Fibroblast of the aortic adventitia (primary cell): ENCODE results near the gene COX10. TPM values are rescaled to one million over a fixed set of nuclear protein-coding genes. Genes with fewer than 3 reads are reported as not detected.
"Not testable (repeated sequence)": the region's sequence is repeated elsewhere in the genome, so short reads cannot be mapped to it uniquely, and the experiment has no call there.

ENCODE experiments used
- DNase-seq: peaks from one replicate; pipeline ENCODE4 v3.0.0-alpha.2; 2010; ENCODE audit warnings: low read depth
- H3K4me3 ChIP-seq: 2 replicates; pipeline ENCODE4 v1.5.1; 2011; ENCODE audit warnings: low read depth, mild to moderate bottlenecking, control low read depth, low read length, moderate library complexity
- total RNA-seq: library from RNA; depleted of rRNA; stranded (reverse); fragments of >200 nt; gene quantifications from 2 replicates; pipeline ENCODE4 v1.2.3, GENCODE V29; 2012; ENCODE audit warnings: low replicate concordance
- TF ChIP-seq, protein P1 (sequence below): IDR thresholded peaks from 2 replicates; pipeline ENCODE4 v1.5.1; 2011; ENCODE audit warnings: mild to moderate bottlenecking, low read length, control low read depth, inconsistent platforms; ENCODE audit not compliant: insufficient read depth

The COX10 gene
- total RNA-seq, 1 donor: 19.2 TPM

DNA sequence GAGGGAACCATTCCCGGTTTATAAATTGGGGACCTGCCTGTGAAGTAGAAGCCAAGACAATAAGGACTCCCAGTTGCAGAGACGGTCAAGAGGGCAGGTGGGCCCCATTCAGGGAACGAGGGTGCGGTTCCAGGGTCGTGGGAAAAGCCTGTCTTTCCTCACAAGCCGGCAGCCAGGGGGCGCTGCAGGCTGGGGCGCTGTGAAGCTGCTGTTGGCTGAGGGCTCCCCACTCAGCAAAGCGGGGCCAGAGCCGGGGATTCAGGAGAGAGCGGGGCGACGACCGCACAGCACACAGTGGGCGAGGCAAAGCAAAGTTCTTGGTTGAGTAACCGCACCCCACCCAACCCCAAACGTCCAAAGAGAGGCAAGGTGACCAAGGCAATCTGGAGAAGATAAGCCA lies 142.5 kb downstream of the COX10 start:
- H3K4me3 ChIP-seq: no peak overlapping the region
- DNase-seq: no peak
- TF ChIP-seq, protein P1, sequence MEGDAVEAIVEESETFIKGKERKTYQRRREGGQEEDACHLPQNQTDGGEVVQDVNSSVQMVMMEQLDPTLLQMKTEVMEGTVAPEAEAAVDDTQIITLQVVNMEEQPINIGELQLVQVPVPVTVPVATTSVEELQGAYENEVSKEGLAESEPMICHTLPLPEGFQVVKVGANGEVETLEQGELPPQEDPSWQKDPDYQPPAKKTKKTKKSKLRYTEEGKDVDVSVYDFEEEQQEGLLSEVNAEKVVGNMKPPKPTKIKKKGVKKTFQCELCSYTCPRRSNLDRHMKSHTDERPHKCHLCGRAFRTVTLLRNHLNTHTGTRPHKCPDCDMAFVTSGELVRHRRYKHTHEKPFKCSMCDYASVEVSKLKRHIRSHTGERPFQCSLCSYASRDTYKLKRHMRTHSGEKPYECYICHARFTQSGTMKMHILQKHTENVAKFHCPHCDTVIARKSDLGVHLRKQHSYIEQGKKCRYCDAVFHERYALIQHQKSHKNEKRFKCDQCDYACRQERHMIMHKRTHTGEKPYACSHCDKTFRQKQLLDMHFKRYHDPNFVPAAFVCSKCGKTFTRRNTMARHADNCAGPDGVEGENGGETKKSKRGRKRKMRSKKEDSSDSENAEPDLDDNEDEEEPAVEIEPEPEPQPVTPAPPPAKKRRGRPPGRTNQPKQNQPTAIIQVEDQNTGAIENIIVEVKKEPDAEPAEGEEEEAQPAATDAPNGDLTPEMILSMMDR: peak; percentile 45

DNA sequence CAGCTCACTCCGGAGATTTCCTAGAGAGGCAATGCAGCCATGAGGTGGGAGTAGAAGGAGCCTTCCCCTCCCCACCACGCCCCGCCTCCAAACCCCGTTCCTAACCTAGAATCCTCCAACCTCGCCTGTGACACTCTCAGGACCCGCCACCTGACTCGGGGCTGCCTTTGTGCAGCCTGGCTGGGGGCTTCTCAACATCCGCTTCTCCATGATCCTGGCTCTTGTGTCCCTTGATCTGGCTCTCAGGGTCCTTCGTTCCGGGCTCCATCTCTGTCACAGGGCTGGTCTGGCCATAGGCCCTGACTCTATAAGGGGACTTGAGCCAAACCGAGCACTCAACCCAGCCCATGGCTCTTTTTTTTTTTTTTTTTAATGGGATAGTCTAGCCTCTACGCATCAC lies 143.1 kb downstream of the COX10 start:
- no peak for DNase-seq
- H3K4me3 ChIP-seq: no peak overlapping the region
- TF ChIP-seq, protein P1: no peak

DNA sequence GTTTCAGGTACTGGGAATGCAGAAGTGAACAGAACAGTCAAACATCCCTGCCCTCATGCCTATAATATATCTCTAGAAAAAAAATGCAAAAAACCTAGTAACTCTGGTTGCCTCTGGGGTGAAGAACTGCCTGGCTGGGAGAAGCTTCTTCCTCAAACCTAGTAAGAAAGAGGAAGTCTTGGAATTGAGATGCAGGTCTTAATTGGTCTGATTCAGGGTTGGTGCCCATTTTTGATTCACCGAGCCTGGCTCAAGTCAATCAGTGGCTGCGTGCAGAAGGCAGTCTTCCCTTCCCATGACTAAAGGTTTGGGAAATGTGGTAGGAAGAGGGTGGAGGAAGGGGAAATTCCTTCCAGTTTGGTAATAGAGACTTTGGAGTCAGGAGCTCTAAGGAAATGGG lies 145.0 kb downstream of the COX10 start:
- peak; percentile 15 for DNase-seq
- TF ChIP-seq, protein P1: no peak

DNA sequence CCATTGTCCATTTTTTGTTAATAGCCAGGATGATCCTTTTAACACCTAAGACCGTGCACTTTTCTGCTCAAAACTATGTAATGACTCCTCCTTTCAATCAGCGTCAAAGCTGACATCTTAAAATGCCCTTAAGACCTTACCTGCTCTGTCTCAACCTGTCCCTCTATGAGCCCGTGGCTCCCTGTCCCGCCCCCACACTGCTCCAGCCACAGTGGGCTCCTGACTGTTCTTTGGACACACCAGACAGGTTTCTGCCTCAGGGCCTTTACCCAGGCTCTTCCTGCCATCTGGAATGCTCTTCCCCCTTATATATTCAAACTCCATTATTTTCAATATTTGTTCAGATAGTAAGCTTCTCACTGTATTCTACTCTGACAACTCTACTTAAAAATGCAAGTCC lies 153.3 kb downstream of the COX10 start:
- TF ChIP-seq, protein P1: no peak
- DNase-seq: no peak
- no peak overlapping the region for H3K4me3 ChIP-seq

More for the DNA sequence above, 145.0 kb downstream of the COX10 start:
- H3K4me3 ChIP-seq: no peak overlapping the region

DNA sequence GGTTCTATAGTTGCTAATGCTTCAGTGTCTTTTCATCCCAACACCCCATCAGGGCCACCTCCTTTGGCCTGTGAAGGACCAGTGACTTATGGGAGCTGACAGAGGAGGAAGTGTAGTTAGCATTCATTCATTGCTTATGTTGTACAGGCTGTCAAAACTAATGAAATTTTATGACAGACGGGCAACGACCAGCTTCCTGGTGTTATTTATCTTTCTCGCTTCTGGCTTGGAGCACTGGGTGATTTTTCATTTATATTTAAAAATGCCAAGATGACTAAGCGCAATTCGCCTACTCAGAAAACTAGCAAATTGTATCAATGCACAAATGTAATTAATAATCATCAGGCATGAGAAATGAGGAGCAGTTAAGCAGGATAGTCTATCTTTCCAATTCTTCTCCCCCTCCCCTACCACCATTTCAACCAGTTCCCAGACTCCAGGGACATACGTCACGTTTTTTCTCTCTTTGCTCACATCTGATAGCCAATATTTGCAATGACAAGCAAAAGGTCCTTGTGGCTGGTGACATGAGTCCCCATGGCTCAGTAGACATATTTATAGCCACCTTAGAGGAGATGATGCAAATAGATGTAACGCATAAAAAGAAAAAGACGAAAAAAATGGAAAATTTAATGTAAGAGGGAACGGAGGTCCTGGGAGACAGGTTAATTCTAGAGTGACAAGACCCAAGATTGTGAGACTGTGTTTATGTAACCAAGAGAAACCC lies 156.1 kb downstream of the COX10 start:
- DNase-seq: no peak

DNA sequence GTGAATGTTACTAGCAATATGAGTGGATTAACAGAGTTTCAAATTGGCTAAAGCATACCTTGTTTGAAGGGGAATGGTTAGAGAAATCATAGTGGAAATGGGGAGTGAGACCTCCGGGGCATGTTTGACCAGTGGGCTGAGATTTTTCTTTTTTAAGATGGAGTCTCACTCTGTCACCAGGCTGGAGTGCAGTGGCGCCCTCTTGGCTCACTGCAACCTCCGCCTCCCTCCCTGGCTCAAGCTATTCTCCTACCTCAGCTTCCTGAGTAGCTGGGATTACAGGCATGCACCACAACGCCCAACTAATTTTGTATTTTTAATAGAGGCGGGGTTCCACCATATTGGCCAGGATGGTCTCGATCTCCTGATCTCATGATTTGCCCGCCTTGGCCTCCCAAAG lies 157.7 kb downstream of the COX10 start:
- no peak for DNase-seq
- no peak overlapping the region for H3K4me3 ChIP-seq
- TF ChIP-seq, protein P1: no peak

More for the DNA sequence above, 156.1 kb downstream of the COX10 start:
- no peak overlapping the region for H3K4me3 ChIP-seq
- TF ChIP-seq, protein P1: no peak

DNA sequence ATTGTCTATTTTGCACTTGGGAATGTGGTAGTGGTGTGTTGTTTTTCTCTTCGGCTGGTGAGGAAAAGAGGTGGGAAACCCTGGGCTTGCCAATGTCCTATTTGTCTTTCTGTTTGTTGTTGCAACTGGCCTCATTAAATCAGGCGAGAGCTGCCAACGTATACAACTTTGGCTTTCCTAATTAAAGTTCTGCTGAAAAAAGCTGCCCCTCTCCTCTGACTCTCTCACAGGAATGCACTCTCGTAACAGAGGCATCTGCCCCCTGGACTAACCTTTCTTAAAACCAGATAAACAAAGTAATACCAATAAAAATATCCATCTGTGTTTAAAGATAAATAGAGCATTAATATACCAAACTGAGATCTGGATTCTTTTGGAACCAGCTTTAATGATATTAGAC lies 159.6 kb downstream of the COX10 start:
- DNase-seq: no peak
- no peak overlapping the region for H3K4me3 ChIP-seq
- TF ChIP-seq, protein P1: no peak

DNA sequence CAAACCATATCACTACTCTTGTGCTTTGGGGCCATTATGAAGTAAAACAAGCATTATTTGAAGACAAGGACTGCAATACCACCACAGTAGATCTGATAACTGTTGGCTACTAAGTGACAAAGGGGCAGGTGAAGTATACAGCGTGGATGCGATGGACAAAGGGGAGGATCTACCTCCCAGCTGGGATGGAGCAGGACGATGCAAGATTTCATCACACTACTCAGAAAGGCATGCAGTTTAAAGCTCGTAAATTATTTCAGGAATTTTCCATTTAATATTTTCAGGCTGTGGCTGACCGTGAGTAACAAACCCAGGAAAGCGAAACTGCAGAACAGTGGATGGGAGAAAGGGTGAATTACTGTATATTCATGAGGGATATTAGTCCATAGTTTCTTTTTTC lies 161.9 kb downstream of the COX10 start:
- peak; percentile 19 for DNase-seq
- not testable (repeated sequence) for H3K4me3 ChIP-seq

DNA sequence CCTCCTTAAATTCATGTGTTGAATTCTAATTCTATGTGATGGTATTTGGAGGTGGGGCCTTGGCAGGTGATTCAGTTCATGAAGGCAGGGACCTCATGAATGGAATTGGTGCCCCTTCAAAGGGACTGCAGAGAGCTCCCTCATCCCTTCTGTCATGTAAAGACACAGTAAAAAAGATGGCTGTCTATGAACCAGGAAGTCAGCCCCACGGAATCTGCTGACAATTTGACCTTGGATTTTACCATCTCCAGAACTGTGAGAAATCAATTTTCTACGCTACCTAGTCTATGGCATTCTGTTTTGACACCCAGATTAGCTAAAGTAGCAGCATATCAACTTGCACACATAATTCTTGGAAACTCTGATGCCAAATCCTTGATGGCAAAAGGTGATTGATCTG lies 165.7 kb downstream of the COX10 start:
- DNase-seq, H3K4me3 ChIP-seq: not testable (repeated sequence)

DNA sequence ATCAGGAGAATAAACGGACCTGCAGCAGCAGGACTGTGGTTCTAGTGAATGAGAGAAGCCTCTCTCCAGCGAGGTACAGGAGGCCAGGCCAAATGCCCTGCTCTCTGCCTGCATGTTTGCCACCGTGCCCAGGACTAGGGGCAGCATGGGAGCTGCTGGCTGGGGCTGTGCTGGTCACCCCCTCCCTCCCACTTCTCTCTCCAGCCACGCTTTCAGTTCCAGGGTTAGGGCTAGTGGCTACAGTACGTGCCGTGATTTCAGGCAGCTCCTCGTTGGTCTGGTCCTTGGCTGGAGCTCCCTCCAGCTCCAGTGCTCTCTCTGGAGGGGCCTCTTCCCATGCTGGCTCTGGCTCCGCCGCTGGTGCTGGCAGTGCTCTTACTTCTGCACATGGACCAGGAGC lies 166.7 kb downstream of the COX10 start:
- not testable (repeated sequence) for DNase-seq, H3K4me3 ChIP-seq

DNA sequence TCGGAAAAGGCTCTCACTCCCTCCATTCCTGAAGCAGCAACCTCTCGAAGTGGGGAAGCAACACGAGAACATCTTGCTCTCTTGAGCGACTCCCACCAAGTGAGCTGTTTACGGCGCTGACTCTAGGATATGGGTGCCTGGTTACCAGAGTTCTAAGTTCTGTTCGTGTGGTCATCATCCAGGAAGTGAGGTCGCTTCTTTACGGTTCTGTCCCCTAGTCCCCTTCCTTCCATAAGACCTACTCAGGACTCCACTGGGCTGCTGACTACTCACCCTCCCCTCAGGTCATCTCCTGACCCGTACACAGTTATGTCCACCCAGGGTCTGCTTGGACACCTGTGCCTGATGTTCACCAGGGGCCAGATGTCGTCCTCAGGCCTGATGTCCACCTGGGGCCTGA lies 167.5 kb downstream of the COX10 start, which contains the start of gene CDRT15:
CDRT15 (minus strand) TSS at position 101 of the 400 bp plus-strand sequence; CDS start at position 72, 29 bp downstream.
- not testable (repeated sequence) for DNase-seq, H3K4me3 ChIP-seq
